A549 (cell line): Measurements from ENCODE around the gene GAREM1. TPM values are rescaled to one million over a fixed set of nuclear protein-coding genes. Genes with fewer than 3 reads are reported as not detected.

Experiments used
- ATAC-seq, 2 experiments: fragments of 200-7000 bp in 1 of 2; fragments of >200 bp in 1 of 2; cut with Nextera tagmentation in 1 of 2; cut with Tn5 transposase in 1 of 2; 3 replicates each; pipeline versions ENCODE4 v1.8.0 to v1.9.1; 2018 to 2020; ENCODE audit warnings: mild to moderate bottlenecking in 1 of 2, moderate library complexity in 1 of 2
- CTCF ChIA-PET: fragments of 300-600 bp; sonication (Branson Sonifier 250); formaldehyde crosslinking; extraction: SDS; loops from one replicate; lab custom pipeline; 2021; ENCODE audit warnings: antibody characterized with exemption, inconsistent platforms; lab: Yijun Ruan, JAX
- POLR2A ChIA-PET: fragments of 350-600 bp; formaldehyde crosslinking; extraction: SDS; loops from one replicate; lab custom pipeline; 2021; ENCODE audit warnings: antibody characterized with exemption, inconsistent platforms; lab: Yijun Ruan, JAX
- DNase-seq, 2 experiments: peaks; one replicate each; pipeline versions ENCODE4 v3.0.0 to v3.0.0-alpha.2; 2011 to 2016; ENCODE audit warnings: low read depth in 1 of 2, low spot score in 1 of 2
- FAIRE-seq: peaks from 2 replicates; lab custom pipeline; 2011; peaks lifted over from hg19 to GRCh38; lab: Jason Lieb, UNC
- H3K27ac ChIP-seq, 2 experiments: fragments of >200 bp; sonication (Bioruptor Twin); formaldehyde crosslinking; 3 replicates each; pipeline ENCODE4 v1.5.1; 2016 to 2017
- H3K4me1 ChIP-seq: fragments of >200 bp; sonication (Bioruptor Twin); formaldehyde crosslinking; 3 replicates; pipeline ENCODE4 v1.6.1; 2016
- H3K4me2 ChIP-seq: fragments of >200 bp; sonication (Bioruptor Twin); formaldehyde crosslinking; 3 replicates; pipeline ENCODE4 v1.6.1; 2016
- H3K4me3 ChIP-seq: fragments of >200 bp; sonication (Bioruptor Twin); formaldehyde crosslinking; 3 replicates; pipeline ENCODE4 v1.5.1; 2016
- H3K9me3 ChIP-seq: fragments of >200 bp; sonication (Bioruptor Twin); formaldehyde crosslinking; 3 replicates; pipeline ENCODE4 v1.6.1; 2016
- CBX2 ChIP-seq: fragments of 200-600 bp; sonication (generic); IDR thresholded peaks from 2 replicates; pipeline ENCODE4 v1.6.1; 2016; ENCODE audit warnings: low read depth, mild to moderate bottlenecking, borderline replicate concordance
- CBX8 ChIP-seq: fragments of 200-600 bp; sonication (generic); IDR thresholded peaks from 2 replicates; pipeline ENCODE4 v1.6.1; 2016
- CEBPB ChIP-seq, 2 experiments: fragments of >200 bp in 1 of 2; sonication (Bioruptor Twin) in 1 of 2; formaldehyde crosslinking in 1 of 2; IDR thresholded peaks; 2 replicates each; pipeline ENCODE4 v1.6.1; 2012 to 2016
- CHD2 ChIP-seq: fragments of 150-350 bp; IDR thresholded peaks from 2 replicates; pipeline ENCODE4 v1.6.1; 2014; ENCODE audit warnings: low read length; ENCODE audit not compliant: partially characterized antibody
- CHD4 ChIP-seq: fragments of 200-600 bp; sonication (generic); IDR thresholded peaks from 2 replicates; pipeline ENCODE4 v1.6.1; 2016; ENCODE audit warnings: antibody characterized with exemption, mild to moderate bottlenecking, borderline replicate concordance
- GATA3 ChIP-seq: IDR thresholded peaks from 2 replicates; pipeline ENCODE4 v1.6.1; 2012; ENCODE audit warnings: borderline replicate concordance
- HOXA7 ChIP-seq: fragments of 250-450 bp; sonication (Bioruptor Pico); IDR thresholded peaks from 2 replicates; pipeline ENCODE4 v1.5.0; 2020; ENCODE audit warnings: mild to moderate bottlenecking, moderate library complexity
- HOXB13 ChIP-seq: fragments of 250-450 bp; sonication (Bioruptor Pico); IDR thresholded peaks from 2 replicates; pipeline ENCODE4 v1.5.0; 2020; ENCODE audit warnings: low read depth, mild to moderate bottlenecking, moderate library complexity
- JUNB ChIP-seq: fragments of >200 bp; sonication (Bioruptor Twin); formaldehyde crosslinking; IDR thresholded peaks from 2 replicates; pipeline ENCODE4 v1.6.1; 2016
- MYC ChIP-seq: IDR thresholded peaks from 2 replicates; pipeline ENCODE4 v1.6.1; 2012; ENCODE audit warnings: mild to moderate bottlenecking, inconsistent platforms, low read length, improper control_type of control experiment, borderline replicate concordance
- NR3C1 ChIP-seq: fragments of >200 bp; sonication (Bioruptor Twin); formaldehyde crosslinking; IDR thresholded peaks from 3 replicates; pipeline ENCODE4 v1.6.1; 2017
- RAD21 ChIP-seq, 2 experiments: fragments of >200 bp in 1 of 2; sonication (Bioruptor Twin) in 1 of 2; formaldehyde crosslinking in 1 of 2; IDR thresholded peaks in 1 of 2; conservative IDR thresholded peaks in 1 of 2; 2 replicates in 1 of 2; 3 replicates in 1 of 2; pipeline ENCODE4 v1.6.1; 2012 to 2018; ENCODE audit warnings: inconsistent platforms in 1 of 2
- RARB ChIP-seq: fragments of 250-450 bp; sonication (Bioruptor Pico); IDR thresholded peaks from 2 replicates; pipeline ENCODE4 v1.8.0; 2021; ENCODE audit warnings: mild to moderate bottlenecking, moderate library complexity
- RFX5 ChIP-seq: fragments of 450-650 bp; IDR thresholded peaks from 2 replicates; pipeline ENCODE4 v1.7.1; 2014; ENCODE audit warnings: antibody characterized with exemption, mild to moderate bottlenecking, moderate library complexity
- RNF2 ChIP-seq: fragments of 200-600 bp; sonication (generic); IDR thresholded peaks from 2 replicates; pipeline ENCODE4 v1.6.1; 2016; ENCODE audit warnings: low read depth, mild to moderate bottlenecking, antibody characterized with exemption, moderate library complexity, borderline replicate concordance
- ZFP36 ChIP-seq: fragments of 450-650 bp; IDR thresholded peaks from 2 replicates; pipeline ENCODE4 v1.6.1; 2014; ENCODE audit warnings: borderline replicate concordance; ENCODE audit not compliant: partially characterized antibody
- WGBS: methylation state at CpG from one replicate; pipeline ENCODE4 v1.1.6; 2017; ENCODE audit errors: missing lambda C conversion rate; 5-methylcytosine and 5-hydroxymethylcytosine counted together
- polyA plus RNA-seq, 4 experiments: library from polyadenylated mRNA; depleted of rRNA in 3 of 4; stranded (reverse); fragments of >200 nt; fragmentation: RNase III in 1 of 4; extraction: RNeasy Plus Mini Kit Qiagen cat#74134 plus additional on column Dnase treatment in 1 of 4; gene quantifications; 2 replicates in 3 of 4; 3 replicates in 1 of 4; pipeline ENCODE4 v1.2.3, GENCODE V29; 2011 to 2017
- small RNA-seq, 6 experiments: library from RNA; depleted of rRNA; stranded (forward); fragments of <200 nt; gene quantifications; one replicate each; pipeline ENCODE3, GENCODE V24; 2012
- TF ChIP-seq, protein P1 (sequence below): IDR thresholded peaks from 2 replicates; pipeline ENCODE4 v1.6.1; 2012; ENCODE audit warnings: low read depth, borderline replicate concordance
- TF ChIP-seq, protein P2 (sequence below): fragments of 450-650 bp; IDR thresholded peaks from 2 replicates; pipeline ENCODE4 v1.6.1; 2014; ENCODE audit warnings: antibody characterized with exemption

The GAREM1 gene
- polyA plus RNA-seq, 2 of the 4 experiments (the other 2 are of a cell fraction) = 1.3 to 5.0 TPM

DNA sequence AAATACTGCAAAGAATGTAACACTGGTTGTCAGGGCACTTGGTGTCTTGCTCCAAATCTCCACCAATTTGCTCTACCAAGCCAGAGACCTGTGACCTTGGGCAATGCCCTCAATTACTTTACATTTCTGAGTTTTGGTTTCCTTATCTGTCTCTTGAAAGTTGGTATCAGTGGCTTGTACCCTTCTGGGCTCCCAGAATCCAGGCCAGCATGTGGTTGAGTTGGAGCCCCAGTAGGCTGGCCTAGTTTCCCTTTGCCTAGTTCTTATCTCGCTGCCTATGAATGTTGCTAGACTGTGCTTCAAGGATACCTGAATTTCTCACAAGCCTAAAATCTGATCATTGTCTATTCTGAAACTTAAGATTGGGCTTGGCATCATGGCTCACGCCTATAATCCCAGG, 254.3 kb downstream of the GAREM1 start:
- 56% methylated on average over 2 of the region's 2 CpGs for WGBS
- no peak for FAIRE-seq
- Histone ChIP-seq H3K4me1 (no peaks in the 10 kb centered on the region), H3K4me3 (no peak overlapping the region), H3K4me2 (no peak overlapping the region), H3K9me3 (no peaks in the 10 kb centered on the region), H3K27ac (no peak overlapping the region)
- DNase-seq = no peak
- ChIA-PET POLR2A (no interaction called here), CTCF (no interaction called here)
- no peak for ATAC-seq
- no peak for TF ChIP-seq HOXB13 (CRISPR knock-in tag)
- no peak for TF ChIP-seq NR3C1
- TF ChIP-seq, protein P1, sequence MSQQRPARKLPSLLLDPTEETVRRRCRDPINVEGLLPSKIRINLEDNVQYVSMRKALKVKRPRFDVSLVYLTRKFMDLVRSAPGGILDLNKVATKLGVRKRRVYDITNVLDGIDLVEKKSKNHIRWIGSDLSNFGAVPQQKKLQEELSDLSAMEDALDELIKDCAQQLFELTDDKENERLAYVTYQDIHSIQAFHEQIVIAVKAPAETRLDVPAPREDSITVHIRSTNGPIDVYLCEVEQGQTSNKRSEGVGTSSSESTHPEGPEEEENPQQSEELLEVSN = no peak
- no peak for TF ChIP-seq HOXA7 (CRISPR knock-in tag)
- no peak for TF ChIP-seq RFX5
- TF ChIP-seq CBX2 = no peak
- no peak for TF ChIP-seq RNF2

DNA sequence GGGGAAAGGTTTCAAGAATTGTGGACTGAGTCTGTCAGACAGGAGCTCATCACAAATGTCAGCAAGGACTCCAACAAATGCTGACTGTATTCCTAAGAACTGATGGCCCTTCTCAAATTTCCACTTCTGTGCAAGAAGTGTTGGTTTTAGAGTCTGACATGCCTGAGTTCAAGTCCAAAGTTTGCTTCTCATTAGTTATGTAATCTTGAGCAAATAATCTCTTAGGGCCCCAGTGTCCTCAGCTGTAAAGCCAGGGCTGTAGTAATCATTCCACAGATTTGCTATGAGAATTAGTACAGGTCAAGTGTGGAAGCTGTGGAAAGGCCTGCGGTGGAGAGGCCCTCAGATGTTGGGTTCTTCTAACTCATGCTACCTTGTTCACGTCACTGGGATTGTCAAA, 257.0 kb downstream of the GAREM1 start:
- no peak overlapping the region for H3K27ac ChIP-seq
- ATAC-seq (no peak), DNase-seq (no peak), FAIRE-seq (no peak)
- no peaks in the 10 kb centered on the region for H3K9me3 ChIP-seq
- no peaks in the 10 kb centered on the region for H3K4me1 ChIP-seq
- TF ChIP-seq JUNB (no peak), MYC (no peak), RARB (no peak), CEBPB (IDR thresholded peaks at IDR 0.05) (no peak), CBX2 (no peak), CHD4 (no peak), CHD2 (no peak), CBX8 (no peak), GATA3 (no peak), RAD21 (conservative IDR thresholded peaks at IDR 0.05 in 1 of 2, IDR thresholded peaks at IDR 0.05 in 1 of 2) (no peak), ZFP36 (no peak)
- TF ChIP-seq, protein P2, sequence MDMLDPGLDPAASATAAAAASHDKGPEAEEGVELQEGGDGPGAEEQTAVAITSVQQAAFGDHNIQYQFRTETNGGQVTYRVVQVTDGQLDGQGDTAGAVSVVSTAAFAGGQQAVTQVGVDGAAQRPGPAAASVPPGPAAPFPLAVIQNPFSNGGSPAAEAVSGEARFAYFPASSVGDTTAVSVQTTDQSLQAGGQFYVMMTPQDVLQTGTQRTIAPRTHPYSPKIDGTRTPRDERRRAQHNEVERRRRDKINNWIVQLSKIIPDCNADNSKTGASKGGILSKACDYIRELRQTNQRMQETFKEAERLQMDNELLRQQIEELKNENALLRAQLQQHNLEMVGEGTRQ = no peak
- no peak overlapping the region for H3K4me2 ChIP-seq
- no peak overlapping the region for H3K4me3 ChIP-seq
- ChIA-PET CTCF (no interaction called here), POLR2A (no interaction called here)
- 24% methylated on average over 2 of the region's 2 CpGs for WGBS

Small RNA genes within 50 kb of the gene (small RNA-seq; reads per million reads assigned to genes)
- 0 reads per million in 6 experiments for gene RF00019
